Motor neuron (in vitro differentiated cells): ENCODE results near the gene STAMBPL1. TPM values are rescaled to one million over a fixed set of nuclear protein-coding genes. Genes with fewer than 3 reads are reported as not detected.
"Not testable (repeated sequence)": the region's sequence is repeated elsewhere in the genome, so short reads cannot be mapped to it uniquely, and the experiment has no call there.

ENCODE experiments used
- ATAC-seq, 8 experiments: fragments of 200-7000 bp; cut with Tn5 transposase; replicated peaks in 6 of 8; 2 replicates each; pipeline ENCODE4 v1.8.0; 2021; ENCODE audit warnings: mild to moderate bottlenecking in 8 of 8, moderate library complexity in 8 of 8
- H3K27ac ChIP-seq, 2 donors: fragments of 250-450 bp; sonication (Bioruptor Pico); 2 replicates each; pipeline ENCODE4 v1.9.0; 2021; ENCODE audit warnings: antibody characterized with exemption in 2 of 2, mild to moderate bottlenecking in 2 of 2, moderate library complexity in 1 of 2
- H3K4me1 ChIP-seq, 2 donors: fragments of 250-450 bp; sonication (Bioruptor Pico); replicated peaks in 1 of 2; 2 replicates each; pipeline ENCODE4 v1.6.1; 2021; ENCODE audit warnings: antibody characterized with exemption in 2 of 2, mild to moderate bottlenecking in 2 of 2, moderate library complexity in 1 of 2
- H3K4me3 ChIP-seq, 5 donors: fragments of 250-450 bp; sonication (Bioruptor Pico); 2 replicates each; pipeline ENCODE4 v1.9.0; 2021; ENCODE audit warnings: antibody characterized with exemption in 5 of 5, mild to moderate bottlenecking in 5 of 5, moderate library complexity in 4 of 5
- WGBS, 10 experiments: fragments of 450-650 bp; shearing (Covaris generic); methylation state at CpG; one replicate each; pipeline ENCODE4 v1.0.0; 2022; 5-methylcytosine and 5-hydroxymethylcytosine counted together
- in situ Hi-C, 9 experiments: fragments of 400-800 bp; cut with MboI; loops; one replicate each; pipeline ENCODE4 v1.15.0; 2021; ENCODE audit warnings: low sequenced_read_pairs in 9 of 9, low pct_unique_long_range_greater_than_20kb in 2 of 9; ENCODE audit not compliant: unreplicated experiment in 9 of 9
- total RNA-seq, 8 experiments: library from RNA; unstranded; fragments of 300-600 nt; gene quantifications; 2 replicates each; pipeline versions ENCODE4 v1.2.3 to v1.2.4, GENCODE V29; 2022

STAMBPL1 gene
- total RNA-seq, result 10 to 100 TPM in 5 of 8 experiments, 1 to 10 TPM in 3; 5.8 to 24.7 (median 11.0) TPM

DNA sequence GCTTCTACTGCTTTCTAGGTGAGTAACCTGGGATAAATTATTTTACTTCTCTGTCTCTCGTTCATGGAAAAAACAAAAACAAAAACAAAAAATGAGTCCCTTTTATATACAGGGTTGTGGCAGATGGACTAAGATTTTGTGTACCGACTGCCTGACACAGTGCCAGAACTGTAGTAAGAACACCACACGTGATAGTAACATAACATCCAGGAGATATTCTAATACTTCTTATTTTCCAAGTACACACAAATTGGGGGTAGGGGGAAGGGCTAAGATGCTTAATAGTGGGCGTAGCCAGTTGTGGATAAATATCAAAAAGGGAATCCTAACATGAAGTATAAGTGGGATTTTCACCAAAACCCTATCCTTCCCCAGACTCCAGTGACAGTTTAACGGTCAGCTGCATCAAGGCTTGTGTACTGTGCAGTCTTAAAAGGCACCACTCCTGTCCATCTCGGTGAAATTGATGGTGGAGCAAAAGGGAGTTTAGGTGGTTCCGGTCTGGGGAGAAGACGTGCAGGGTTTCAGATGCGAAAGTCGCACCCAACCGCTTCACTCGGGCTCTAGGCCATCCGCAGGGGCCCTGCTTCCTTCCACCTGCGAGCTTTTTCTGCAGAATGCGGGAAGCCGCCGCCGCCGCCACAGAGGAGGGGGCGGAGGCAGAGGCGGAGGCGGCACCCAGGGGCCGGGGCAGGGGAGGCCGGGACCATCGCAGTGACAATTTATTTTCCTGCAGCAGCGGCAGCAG lies at the start of gene STAMBPL1:
STAMBPL1 (plus strand) TSS at position 712 of the 748 bp plus-strand sequence. CDS start 21,464 bp downstream, outside the sequence.
- Histone ChIP-seq H3K27ac (peak within 1 kb of the TSS; percentile 87 to 94), H3K4me1 (peaks cover 8 to 21% of the 10 kb centered on the region in 2 donors), H3K4me3 (peak within 1 kb of the TSS; percentile 66 to 91 (median 70))
- in situ Hi-C loops, result no loop called here
- 0 to 90% (median 53%) methylated on average over 1 to 5 of the region's 26 CpGs for WGBS, 10 experiments
- peak; percentile 33 to 79 (median 72) for ATAC-seq

- 70 to 93% (median 86%) methylated on average over 2 to 9 of the region's 9 CpGs; no CpG with 5 or more reads in 1 of the 10 experiments for WGBS, 10 experiments
- no peak for ATAC-seq
- Histone ChIP-seq H3K4me1 (peaks cover 0 to 2% of the 10 kb centered on the region in 2 donors), H3K27ac (no peak overlapping the region), H3K4me3 (no peak overlapping the region)
- in situ Hi-C loops, result loop anchor here in 7 of 9 experiments (10.0 to 25.0 kb wide), 5 partner anchors 94 to 407 kb away; partner anchors contain the start of gene CH25H (in 3 of the 7)
Observed at GRCh38 chr10:88830643-88831268, 49.3 kb upstream of the STAMBPL1 start.

DNA sequence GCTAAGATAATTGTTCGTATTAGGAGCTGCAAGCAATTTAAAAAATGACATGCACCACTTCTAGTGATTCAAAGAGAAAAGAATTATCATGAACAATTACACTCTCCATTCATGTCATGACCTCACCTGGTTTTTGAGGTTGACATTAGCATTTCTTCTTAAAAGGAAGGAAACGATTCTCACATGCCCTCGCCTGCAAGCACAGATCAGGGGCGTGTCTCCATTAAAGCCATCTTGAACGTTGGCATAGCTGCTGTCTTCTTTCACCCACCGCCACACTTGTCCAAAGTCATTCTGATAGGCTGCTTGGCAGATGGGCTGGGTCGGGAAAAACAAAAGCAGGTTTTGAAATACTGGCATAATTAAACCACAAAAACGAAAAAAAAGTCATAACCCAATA lies 48.3 kb upstream of the STAMBPL1 start:
- no peak overlapping the region for H3K27ac ChIP-seq
- no peak for ATAC-seq
- 52 to 84% (median 73%) methylated on average over 4 to 8 of the region's 8 CpGs; no CpG with 5 or more reads in 1 of the 10 experiments for WGBS, 10 experiments

DNA sequence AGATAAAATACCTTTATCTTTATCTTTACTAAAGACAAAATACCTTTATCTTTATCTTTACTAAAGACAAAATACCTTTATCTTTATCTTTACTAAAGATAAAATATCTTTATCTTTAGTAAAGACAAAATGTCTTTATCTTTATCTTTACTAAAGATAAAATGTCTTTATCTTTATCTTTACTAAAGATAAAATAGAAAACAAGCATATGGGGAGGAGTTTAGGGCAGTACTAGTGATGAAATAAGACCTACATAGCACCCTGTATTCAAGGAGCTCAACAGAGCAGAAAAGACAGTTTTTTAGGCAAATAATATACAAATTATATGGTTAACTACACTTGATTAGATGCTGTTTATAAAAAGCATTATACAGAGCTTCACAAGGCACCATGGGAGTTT lies 47.7 kb upstream of the STAMBPL1 start:
- ATAC-seq, result no peak
- H3K4me3 ChIP-seq, result no peak overlapping the region
- in situ Hi-C loops, result loop anchor here in 7 of 9 experiments (10.0 to 25.0 kb wide), 5 partner anchors 92 to 405 kb away; partner anchors contain the start of gene CH25H (in 3 of the 7)
- no peak overlapping the region for H3K27ac ChIP-seq
- peaks cover 0 to 2% of the 10 kb centered on the region in 2 donors for H3K4me1 ChIP-seq

More for the DNA sequence above, 48.3 kb upstream of the STAMBPL1 start:
- Histone ChIP-seq H3K4me1 (peaks cover 0 to 2% of the 10 kb centered on the region in 2 donors), H3K4me3 (no peak overlapping the region)
- in situ Hi-C loops, result loop anchor here in 7 of 9 experiments (10.0 to 25.0 kb wide), 5 partner anchors 93 to 406 kb away; partner anchors contain the start of gene CH25H (in 3 of the 7)

GRCh38 chr10:88833156-88833555 lies 46.9 kb upstream of the STAMBPL1 start:
- H3K4me3 ChIP-seq, result no peak overlapping the region
- 81 to 100% (median 91%) methylated on average over 1 to 2 of the region's 2 CpGs; no CpG with 5 or more reads in 2 of the 10 experiments for WGBS, 10 experiments
- no peak overlapping the region for H3K27ac ChIP-seq
- peak in 1 of 8 experiments; percentile 33 for ATAC-seq
- peaks cover 0 to 2% of the 10 kb centered on the region in 2 donors for H3K4me1 ChIP-seq
- in situ Hi-C loops, result loop anchor here in 7 of 9 experiments (10.0 to 25.0 kb wide), 5 partner anchors 92 to 404 kb away; partner anchors contain the start of gene CH25H (in 3 of the 7)

DNA sequence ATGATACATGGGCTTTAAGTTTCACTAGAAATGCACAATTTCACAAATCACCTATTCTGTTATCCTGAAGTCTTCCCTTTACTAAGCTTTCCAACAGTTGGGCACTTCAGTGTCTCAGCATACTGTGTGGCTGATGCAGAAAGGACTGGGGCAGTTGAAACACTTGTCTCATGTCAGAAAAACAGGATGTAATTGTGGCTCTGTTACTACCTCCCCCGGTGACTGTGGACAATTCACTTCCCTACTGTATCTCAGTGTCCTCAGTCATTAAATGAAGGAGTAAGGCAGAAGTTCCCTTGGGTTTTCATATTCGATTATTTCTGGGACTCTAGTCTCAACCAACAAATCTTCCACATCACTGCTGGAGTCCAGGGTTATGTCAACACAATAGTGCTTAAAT lies 46.3 kb upstream of the STAMBPL1 start:
- in situ Hi-C loops, result loop anchor here in 7 of 9 experiments (10.0 to 25.0 kb wide), 5 partner anchors 91 to 404 kb away; partner anchors contain the start of gene CH25H (in 3 of the 7)
- H3K4me1 ChIP-seq, result peaks cover 0 to 2% of the 10 kb centered on the region in 2 donors
- ATAC-seq, result no peak
- H3K27ac ChIP-seq, result no peak overlapping the region
- 33 to 100% (median 72%) methylated on average over 1 to 2 of the region's 2 CpGs; no CpG with 5 or more reads in 3 of the 10 experiments for WGBS, 10 experiments
- H3K4me3 ChIP-seq, result no peak overlapping the region

DNA sequence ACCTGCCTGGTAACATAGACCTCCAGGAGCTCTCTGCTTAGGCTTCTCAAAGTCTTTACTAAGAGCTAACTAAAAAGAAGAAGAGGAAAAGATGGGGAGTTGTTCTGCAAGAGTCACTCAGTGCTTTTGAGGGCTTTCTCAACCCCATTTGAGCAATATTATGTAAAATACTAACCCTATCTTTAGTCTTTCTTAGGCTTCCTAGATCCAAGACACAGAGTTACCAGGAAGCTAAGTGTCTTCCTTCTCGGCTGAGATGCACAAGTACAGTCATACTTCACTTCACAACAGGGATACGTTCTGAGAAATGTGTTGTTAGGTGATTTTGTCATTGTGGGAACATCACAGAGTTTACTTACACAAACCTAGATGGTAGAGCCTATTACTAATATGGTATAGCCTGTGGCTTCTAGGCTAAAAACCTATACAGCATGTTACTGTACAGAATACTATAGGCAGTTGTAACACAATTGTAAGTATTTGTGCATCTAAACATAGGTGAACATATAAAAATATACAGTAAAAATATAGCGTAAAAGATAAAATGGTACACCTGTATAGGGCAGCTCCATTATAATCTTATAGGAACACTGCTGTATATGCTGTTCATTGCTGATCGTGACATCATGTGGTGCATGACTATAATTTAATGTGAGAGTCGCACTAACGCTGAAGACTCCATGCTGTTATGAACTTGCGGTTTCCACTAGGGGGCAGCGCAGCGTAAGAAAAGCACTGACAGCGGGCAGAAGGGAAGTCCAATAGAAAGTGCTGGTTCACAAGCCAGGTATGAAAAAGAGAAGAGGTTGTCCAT lies 44.7 kb upstream of the STAMBPL1 start:
- peak; percentile 92 to 100 (median 98) for ATAC-seq
- in situ Hi-C loops, result loop anchor here in 7 of 9 experiments (10.0 to 25.0 kb wide), 5 partner anchors 89 to 402 kb away; partner anchors contain the start of gene CH25H (in 3 of the 7)
- 0 to 47% (median 11%) methylated on average over 3 to 9 of the region's 10 CpGs; no CpG with 5 or more reads in 2 of the 10 experiments for WGBS, 10 experiments
- Histone ChIP-seq H3K4me3 (no peak overlapping the region), H3K4me1 (peaks cover 0 to 2% of the 10 kb centered on the region in 2 donors), H3K27ac (no peak overlapping the region)

DNA sequence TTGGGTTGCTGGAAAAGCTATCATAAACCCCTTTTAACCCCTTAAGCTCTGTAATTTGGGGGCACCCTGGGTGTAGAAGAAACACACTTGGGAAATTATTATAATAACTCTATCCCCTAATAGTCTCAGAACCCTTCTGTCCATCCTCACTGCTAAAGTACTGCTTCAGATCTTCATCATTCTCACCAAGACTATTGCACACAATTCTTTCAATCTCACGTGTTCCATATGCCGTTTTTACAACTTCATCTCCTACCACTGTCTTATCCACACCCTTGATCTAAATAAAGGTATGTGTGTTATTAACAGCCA lies 44.2 kb upstream of the STAMBPL1 start:
- Histone ChIP-seq H3K4me3 (no peak overlapping the region), H3K27ac (no peak overlapping the region), H3K4me1 (peaks cover 0 to 2% of the 10 kb centered on the region in 2 donors)
- peak in 5 of 8 experiments; percentile 8 to 34 (median 20) for ATAC-seq
- WGBS, 10 experiments, result 0 to 20% (median 0%) methylated on average over 1 to 2 of the region's 2 CpGs; no CpG with 5 or more reads in 2 of the 10 experiments
- in situ Hi-C loops, result loop anchor here in 7 of 9 experiments (10.0 to 25.0 kb wide), 5 partner anchors 89 to 401 kb away; partner anchors contain the start of gene CH25H (in 3 of the 7)

GRCh38 chr10:88837632-88838031 lies 42.4 kb upstream of the STAMBPL1 start:
- not testable (repeated sequence) for H3K4me1 ChIP-seq, H3K27ac ChIP-seq, H3K4me3 ChIP-seq
- in situ Hi-C loops, result loop anchor here in 7 of 9 experiments (10.0 to 25.0 kb wide), 5 partner anchors 87 to 400 kb away; partner anchors contain the start of gene CH25H (in 3 of the 7)
- ATAC-seq, result peak in 2 of 8 experiments; percentile 48 to 67

DNA sequence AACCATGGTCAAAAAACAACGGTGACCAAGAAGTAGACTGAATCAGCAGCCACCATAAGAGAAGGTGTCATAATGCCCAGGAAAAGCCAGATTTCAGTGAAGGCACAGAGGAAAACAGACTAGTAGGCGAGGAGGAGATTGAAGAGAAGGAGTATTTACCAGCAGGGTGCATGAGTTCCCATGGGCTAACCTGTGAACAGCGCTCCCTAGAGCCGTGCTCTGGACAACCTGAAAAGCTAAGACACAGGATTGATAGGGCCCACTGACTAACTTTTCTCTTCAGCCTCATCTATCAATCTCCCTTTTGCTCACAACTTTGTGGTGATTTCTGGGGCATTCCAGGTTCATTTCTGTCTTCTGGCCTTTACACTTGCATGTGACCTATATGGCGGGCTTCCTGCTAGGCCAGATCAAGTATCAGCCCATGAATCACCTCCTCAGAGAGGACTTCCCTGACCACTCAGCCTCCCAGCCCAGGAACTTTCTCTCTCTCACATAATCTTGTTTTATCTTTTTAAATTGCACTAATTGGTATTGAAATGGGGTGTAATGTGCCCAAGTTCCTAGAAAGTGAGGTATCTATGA lies 41.2 kb upstream of the STAMBPL1 start:
- Histone ChIP-seq H3K27ac (no peak overlapping the region), H3K4me1 (no peaks in the 10 kb centered on the region), H3K4me3 (no peak overlapping the region)
- in situ Hi-C loops, result loop anchor here in 7 of 9 experiments (10.0 to 25.0 kb wide), 5 partner anchors 86 to 398 kb away; partner anchors contain the start of gene CH25H (in 3 of the 7)
- WGBS, 10 experiments, result 67 to 100% (median 89%) methylated on average over 1 to 5 of the region's 5 CpGs; no CpG with 5 or more reads in 1 of the 10 experiments
- ATAC-seq, result no peak

- no peaks in the 10 kb centered on the region for H3K4me1 ChIP-seq
- WGBS, 10 experiments, result 80 to 95% (median 90%) methylated on average over 1 to 3 of the region's 3 CpGs; no CpG with 5 or more reads in 2 of the 10 experiments
- H3K27ac ChIP-seq, result no peak overlapping the region
- ATAC-seq, result no peak
- in situ Hi-C loops, result loop anchor here in 6 of 9 experiments (10.0 to 25.0 kb wide), 4 partner anchors 85 to 397 kb away; partner anchors contain the start of gene CH25H (in 3 of the 6)
- no peak overlapping the region for H3K4me3 ChIP-seq
Observed at GRCh38 chr10:88840104-88840503, 39.9 kb upstream of the STAMBPL1 start.
